Measurements from ENCODE around the gene RIPPLY3.
A peak's percentile ranks its signal among the peaks of the same experiment; 100 is the strongest.

Gene RIPPLY3

DNA sequence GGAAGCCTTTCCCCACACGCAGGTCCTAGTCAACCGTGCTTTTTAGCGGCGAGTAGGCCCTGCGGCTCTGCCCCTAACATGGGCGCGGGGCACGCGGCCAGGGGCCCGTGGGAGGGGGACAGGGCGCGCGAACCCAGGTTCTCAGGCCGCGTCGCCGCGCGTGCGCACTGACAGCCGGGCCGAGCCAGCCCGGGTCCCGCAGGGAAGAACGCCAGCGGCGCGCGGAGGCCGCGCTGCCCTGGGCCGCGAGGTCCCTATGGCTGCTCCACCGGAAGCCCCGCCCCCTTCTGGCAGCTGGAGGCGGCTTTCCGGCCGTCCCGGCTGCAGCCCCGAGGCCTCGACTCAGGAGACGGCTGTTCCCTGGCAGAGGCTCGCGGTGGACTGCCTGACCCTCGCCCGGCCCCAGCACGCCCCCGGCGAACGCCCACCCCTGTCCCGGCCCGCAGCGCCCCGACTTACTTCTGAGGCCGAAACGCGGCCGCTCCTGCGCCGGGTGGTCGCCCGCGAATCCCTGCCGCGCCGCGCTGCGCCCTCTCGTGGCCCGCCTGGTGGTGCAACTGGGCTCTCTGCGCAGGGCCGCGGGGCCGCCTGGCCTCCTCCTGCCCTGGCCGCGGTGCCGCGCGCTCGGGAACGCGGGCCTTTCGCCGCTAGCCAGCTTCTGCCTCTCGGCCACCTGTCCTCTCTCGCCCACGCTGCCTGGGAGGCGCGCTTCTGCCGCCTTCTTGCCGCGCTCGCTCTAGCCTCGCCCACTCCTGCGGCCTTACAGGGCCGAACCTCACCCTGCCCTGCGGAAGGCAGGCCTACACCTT lies 16.6 kb upstream of the RIPPLY3 start (continued):
- TF ChIP-seq ZNF19 (tag by site-specific recombination; IDR thresholded peaks at IDR 0.05; ENCODE audit: low read depth) = no peak
- TF ChIP-seq, protein P1, sequence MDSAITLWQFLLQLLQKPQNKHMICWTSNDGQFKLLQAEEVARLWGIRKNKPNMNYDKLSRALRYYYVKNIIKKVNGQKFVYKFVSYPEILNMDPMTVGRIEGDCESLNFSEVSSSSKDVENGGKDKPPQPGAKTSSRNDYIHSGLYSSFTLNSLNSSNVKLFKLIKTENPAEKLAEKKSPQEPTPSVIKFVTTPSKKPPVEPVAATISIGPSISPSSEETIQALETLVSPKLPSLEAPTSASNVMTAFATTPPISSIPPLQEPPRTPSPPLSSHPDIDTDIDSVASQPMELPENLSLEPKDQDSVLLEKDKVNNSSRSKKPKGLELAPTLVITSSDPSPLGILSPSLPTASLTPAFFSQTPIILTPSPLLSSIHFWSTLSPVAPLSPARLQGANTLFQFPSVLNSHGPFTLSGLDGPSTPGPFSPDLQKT (IDR thresholded peaks at IDR 0.05; ENCODE audit: borderline replicate concordance, low read depth, low read length) = no peak
- peak; percentile 55; the same call in 1 of the 2 replicates for TF ChIP-seq GLIS1 (tag by site-specific recombination; IDR thresholded peaks at IDR 0.05)
- TF ChIP-seq SETDB1 (IDR thresholded peaks at IDR 0.05; ENCODE audit: insufficient read length, low read length) = no peak
- TF ChIP-seq ZEB2 (tag by site-specific recombination; IDR thresholded peaks at IDR 0.05) = peak; percentile 82
- TF ChIP-seq, protein P2, sequence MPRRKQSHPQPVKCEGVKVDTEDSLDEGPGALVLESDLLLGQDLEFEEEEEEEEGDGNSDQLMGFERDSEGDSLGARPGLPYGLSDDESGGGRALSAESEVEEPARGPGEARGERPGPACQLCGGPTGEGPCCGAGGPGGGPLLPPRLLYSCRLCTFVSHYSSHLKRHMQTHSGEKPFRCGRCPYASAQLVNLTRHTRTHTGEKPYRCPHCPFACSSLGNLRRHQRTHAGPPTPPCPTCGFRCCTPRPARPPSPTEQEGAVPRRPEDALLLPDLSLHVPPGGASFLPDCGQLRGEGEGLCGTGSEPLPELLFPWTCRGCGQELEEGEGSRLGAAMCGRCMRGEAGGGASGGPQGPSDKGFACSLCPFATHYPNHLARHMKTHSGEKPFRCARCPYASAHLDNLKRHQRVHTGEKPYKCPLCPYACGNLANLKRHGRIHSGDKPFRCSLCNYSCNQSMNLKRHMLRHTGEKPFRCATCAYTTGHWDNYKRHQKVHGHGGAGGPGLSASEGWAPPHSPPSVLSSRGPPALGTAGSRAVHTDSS (tag by site-specific recombination; IDR thresholded peaks at IDR 0.05) = no peak
- no peak for TF ChIP-seq KLF7 (tag by site-specific recombination; IDR thresholded peaks at IDR 0.05; ENCODE audit: borderline replicate concordance)
- no peak for TF ChIP-seq MYNN (tag by site-specific recombination; IDR thresholded peaks at IDR 0.05; ENCODE audit: borderline replicate concordance)
- TF ChIP-seq, protein P3, sequence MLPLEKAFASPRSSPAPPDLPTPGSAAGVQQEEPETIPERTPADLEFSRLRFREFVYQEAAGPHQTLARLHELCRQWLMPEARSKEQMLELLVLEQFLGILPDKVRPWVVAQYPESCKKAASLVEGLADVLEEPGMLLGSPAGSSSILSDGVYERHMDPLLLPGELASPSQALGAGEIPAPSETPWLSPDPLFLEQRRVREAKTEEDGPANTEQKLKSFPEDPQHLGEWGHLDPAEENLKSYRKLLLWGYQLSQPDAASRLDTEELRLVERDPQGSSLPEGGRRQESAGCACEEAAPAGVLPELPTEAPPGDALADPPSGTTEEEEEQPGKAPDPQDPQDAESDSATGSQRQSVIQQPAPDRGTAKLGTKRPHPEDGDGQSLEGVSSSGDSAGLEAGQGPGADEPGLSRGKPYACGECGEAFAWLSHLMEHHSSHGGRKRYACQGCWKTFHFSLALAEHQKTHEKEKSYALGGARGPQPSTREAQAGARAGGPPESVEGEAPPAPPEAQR (tag by site-specific recombination; IDR thresholded peaks at IDR 0.05) = no peak
- TF ChIP-seq ZFP69B (tag by site-specific recombination; IDR thresholded peaks at IDR 0.05) = no peak; the same call in 1 of the 2 replicates
- TF ChIP-seq, protein P4, sequence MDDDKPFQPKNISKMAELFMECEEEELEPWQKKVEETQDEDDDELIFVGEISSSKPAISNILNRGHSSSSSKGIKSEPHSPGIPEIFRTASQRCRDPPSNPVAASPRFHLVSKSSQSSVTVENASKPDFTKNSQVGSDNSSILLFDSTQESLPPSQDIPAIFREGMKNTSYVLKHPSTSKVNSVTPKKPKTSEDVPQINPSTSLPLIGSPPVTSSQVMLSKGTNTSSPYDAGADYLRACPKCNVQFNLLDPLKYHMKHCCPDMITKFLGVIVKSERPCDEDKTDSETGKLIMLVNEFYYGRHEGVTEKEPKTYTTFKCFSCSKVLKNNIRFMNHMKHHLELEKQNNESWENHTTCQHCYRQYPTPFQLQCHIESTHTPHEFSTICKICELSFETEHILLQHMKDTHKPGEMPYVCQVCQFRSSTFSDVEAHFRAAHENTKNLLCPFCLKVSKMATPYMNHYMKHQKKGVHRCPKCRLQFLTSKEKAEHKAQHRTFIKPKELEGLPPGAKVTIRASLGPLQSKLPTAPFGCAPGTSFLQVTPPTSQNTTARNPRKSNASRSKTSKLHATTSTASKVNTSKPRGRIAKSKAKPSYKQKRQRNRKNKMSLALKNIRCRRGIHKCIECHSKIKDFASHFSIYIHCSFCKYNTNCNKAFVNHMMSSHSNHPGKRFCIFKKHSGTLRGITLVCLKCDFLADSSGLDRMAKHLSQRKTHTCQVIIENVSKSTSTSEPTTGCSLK (tag by site-specific recombination; IDR thresholded peaks at IDR 0.05) = no peak
- peak; percentile 79; the same call in 1 of the 2 replicates for TF ChIP-seq ZNF10 (tag by site-specific recombination; IDR thresholded peaks at IDR 0.05)
- TF ChIP-seq ZNF514 (tag by site-specific recombination; IDR thresholded peaks at IDR 0.05) = no peak
- no peak for TF ChIP-seq ZNF274 (IDR thresholded peaks at IDR 0.05; ENCODE audit: low read length)
- no peak for TF ChIP-seq ZNF274 (tag by site-specific recombination; IDR thresholded peaks at IDR 0.05; ENCODE audit: borderline replicate concordance)
- TF ChIP-seq, protein P5, sequence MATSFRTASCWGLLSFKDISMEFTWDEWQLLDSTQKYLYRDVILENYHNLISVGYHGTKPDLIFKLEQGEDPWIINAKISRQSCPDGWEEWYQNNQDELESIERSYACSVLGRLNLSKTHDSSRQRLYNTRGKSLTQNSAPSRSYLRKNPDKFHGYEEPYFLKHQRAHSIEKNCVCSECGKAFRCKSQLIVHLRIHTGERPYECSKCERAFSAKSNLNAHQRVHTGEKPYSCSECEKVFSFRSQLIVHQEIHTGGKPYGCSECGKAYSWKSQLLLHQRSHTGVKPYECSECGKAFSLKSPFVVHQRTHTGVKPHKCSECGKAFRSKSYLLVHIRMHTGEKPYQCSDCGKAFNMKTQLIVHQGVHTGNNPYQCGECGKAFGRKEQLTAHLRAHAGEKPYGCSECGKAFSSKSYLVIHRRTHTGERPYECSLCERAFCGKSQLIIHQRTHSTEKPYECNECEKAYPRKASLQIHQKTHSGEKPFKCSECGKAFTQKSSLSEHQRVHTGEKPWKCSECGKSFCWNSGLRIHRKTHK (tag by site-specific recombination; IDR thresholded peaks at IDR 0.05) = no peak
- peak; percentile 100 for TF ChIP-seq ZNF561 (tag by site-specific recombination; IDR thresholded peaks at IDR 0.05; ENCODE audit: borderline replicate concordance)
- peak; percentile 94 for TF ChIP-seq EGR2 (tag by site-specific recombination; IDR thresholded peaks at IDR 0.05; ENCODE audit: low read depth)
- no peak for TF ChIP-seq OVOL3 (tag by site-specific recombination; IDR thresholded peaks at IDR 0.05)
- TF ChIP-seq ZNF311 (tag by site-specific recombination; IDR thresholded peaks at IDR 0.05; ENCODE audit: borderline replicate concordance) = no peak
- no peak for TF ChIP-seq ZNF549 (tag by site-specific recombination; IDR thresholded peaks at IDR 0.05)
- no peak for TF ChIP-seq ZNF555 (tag by site-specific recombination; conservative IDR thresholded peaks at IDR 0.05)
- peak; percentile 97 for TF ChIP-seq ZSCAN30 (tag by site-specific recombination; IDR thresholded peaks at IDR 0.05)
- TF ChIP-seq, protein P6, sequence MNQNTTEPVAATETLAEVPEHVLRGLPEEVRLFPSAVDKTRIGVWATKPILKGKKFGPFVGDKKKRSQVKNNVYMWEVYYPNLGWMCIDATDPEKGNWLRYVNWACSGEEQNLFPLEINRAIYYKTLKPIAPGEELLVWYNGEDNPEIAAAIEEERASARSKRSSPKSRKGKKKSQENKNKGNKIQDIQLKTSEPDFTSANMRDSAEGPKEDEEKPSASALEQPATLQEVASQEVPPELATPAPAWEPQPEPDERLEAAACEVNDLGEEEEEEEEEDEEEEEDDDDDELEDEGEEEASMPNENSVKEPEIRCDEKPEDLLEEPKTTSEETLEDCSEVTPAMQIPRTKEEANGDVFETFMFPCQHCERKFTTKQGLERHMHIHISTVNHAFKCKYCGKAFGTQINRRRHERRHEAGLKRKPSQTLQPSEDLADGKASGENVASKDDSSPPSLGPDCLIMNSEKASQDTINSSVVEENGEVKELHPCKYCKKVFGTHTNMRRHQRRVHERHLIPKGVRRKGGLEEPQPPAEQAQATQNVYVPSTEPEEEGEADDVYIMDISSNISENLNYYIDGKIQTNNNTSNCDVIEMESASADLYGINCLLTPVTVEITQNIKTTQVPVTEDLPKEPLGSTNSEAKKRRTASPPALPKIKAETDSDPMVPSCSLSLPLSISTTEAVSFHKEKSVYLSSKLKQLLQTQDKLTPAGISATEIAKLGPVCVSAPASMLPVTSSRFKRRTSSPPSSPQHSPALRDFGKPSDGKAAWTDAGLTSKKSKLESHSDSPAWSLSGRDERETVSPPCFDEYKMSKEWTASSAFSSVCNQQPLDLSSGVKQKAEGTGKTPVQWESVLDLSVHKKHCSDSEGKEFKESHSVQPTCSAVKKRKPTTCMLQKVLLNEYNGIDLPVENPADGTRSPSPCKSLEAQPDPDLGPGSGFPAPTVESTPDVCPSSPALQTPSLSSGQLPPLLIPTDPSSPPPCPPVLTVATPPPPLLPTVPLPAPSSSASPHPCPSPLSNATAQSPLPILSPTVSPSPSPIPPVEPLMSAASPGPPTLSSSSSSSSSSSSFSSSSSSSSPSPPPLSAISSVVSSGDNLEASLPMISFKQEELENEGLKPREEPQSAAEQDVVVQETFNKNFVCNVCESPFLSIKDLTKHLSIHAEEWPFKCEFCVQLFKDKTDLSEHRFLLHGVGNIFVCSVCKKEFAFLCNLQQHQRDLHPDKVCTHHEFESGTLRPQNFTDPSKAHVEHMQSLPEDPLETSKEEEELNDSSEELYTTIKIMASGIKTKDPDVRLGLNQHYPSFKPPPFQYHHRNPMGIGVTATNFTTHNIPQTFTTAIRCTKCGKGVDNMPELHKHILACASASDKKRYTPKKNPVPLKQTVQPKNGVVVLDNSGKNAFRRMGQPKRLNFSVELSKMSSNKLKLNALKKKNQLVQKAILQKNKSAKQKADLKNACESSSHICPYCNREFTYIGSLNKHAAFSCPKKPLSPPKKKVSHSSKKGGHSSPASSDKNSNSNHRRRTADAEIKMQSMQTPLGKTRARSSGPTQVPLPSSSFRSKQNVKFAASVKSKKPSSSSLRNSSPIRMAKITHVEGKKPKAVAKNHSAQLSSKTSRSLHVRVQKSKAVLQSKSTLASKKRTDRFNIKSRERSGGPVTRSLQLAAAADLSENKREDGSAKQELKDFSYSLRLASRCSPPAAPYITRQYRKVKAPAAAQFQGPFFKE (tag by site-specific recombination; IDR thresholded peaks at IDR 0.05; ENCODE audit: borderline replicate concordance) = no peak

Data from HEK293 (cell line).